Stimulated activated CD4-positive, alpha-beta T cell treated with anti-CD3 and anti-CD28 coated beads, TNF-alpha, amount 100 ng/mL, for 24 hours (primary cell): ENCODE measurements around the gene GSG1L2.

Source experiments
- DNase-seq, 3 experiments: peaks; one replicate each; pipeline ENCODE4 v3.0.0-alpha.2; 2020; ENCODE audit warnings: low read depth in 3 of 3

The GSG1L2 gene

DNA sequence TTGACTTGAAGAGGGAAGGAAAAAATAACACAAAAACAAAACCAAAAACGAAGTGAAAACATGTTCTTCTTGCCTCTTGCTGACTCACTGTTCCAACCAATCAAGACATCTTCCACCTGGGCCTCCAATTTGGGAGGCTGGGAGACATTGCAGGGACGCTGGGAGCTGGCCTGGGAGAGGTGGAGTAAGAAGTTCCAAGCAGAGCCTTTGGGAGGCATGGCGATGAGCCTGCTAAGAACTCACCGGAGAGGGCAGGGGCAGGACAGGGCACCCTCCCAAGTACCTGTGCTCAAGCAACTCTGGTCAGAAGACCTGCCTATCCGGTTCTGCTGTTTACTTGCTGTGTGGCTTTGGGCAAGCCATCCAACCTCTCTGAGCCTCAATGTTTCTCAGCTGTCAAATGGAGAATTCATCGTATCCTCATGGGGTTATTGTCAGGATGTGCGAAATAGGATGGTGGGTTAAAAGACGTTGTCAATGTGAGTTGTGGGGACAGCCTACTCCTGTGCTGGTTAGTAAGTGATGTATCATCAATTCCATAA lies 3.0 kb upstream of the GSG1L2 start:
- DNase-seq: no peak

DNA sequence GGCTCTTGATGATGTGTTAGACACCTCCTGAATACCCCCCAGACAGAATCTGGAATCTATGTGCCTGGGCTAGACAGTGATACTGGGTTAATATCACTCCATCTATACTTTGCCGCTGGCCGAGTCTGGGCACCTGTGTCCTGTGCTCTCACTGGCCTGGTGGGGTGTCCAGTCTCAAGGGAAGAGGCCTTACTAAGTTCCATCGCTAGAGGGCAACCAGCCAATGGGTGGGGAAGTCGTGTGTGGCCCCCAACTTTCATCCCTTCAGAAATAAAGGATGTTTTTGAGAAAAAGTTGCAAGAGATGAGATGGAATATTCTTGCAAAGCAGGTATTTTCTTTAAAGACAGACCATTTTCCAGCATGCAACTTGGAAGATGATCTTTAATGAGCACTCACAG lies 2.2 kb upstream of the GSG1L2 start:
- no peak for DNase-seq

DNA sequence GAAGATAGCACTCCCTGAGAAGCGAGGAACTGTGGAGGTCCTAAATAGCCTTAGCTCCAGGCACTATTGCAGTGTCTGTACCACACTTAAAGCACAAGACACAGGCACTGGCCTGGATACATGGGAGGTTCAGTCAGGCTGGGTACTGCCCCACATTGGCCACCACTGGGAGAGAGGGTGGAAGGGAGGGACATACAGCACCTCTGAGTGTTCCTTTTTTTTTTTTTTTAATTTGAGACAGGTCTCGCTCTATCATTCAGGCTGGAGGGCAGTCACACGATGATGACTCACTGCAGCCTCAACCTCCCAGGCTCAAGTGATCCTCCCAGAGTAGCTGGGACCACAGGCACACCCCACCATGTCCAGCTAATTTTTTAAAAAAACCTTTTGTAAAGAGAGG lies 1.4 kb downstream of the GSG1L2 start:
- no peak for DNase-seq

DNA sequence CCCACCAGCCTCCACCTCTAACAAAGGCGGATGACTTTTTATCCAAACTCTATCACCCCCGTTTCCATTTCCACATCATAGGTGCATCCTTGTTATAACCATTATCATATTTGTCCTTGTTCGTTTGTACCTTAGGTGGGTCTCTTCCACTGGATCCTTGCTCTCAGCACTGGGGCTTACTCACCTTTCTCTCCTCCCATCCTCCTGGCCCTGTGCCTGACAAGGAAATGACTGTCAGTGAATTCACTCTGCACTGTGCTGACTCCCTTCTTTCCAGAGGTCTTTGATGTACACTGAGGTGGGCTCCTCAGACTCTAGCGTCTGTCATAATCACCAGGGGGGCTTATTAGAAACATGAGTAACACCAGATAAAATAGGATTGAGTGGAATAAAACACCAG lies 3.1 kb downstream of the GSG1L2 start:
- DNase-seq: no peak

DNA sequence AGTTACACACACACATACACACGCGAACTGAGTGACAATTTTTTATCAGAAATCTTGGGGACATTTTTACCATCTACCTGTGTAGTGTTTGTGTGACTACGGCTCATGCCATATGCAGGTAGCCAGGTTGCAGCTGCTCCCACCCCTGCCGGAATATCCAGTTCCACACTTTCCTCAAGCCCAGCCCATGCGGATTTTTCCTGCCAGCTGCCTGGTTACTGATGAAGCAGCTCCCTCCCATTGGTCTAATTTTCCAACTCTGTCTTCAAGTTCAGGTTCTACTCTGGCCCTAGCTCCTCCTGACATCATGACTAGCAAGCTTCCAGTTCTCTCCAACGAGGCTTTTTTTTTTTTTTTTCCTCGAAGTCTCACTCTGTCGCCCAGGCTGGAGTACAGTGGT lies 4.8 kb downstream of the GSG1L2 start:
- DNase-seq: no peak

DNA sequence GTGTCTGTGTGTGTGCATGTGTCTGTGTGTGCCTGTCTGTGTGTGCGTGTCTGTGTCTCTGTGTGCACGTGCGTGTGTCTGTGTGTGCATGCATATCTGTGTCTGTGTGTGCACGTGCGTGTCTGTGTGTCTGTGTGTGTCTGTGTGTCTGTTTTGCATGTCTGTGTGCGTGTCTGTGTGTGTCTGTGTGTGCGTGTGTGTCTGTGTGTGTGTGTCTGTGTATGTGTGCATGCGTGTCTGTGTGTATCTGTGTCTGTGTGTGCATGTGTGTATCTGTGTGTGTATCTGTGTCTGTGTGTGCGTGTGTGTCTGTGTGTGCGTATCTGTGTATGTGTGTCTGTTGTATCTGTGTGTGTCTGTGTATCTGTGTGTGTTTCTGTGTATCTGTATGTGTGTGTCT lies 5.4 kb downstream of the GSG1L2 start:
- DNase-seq: no peak

DNA sequence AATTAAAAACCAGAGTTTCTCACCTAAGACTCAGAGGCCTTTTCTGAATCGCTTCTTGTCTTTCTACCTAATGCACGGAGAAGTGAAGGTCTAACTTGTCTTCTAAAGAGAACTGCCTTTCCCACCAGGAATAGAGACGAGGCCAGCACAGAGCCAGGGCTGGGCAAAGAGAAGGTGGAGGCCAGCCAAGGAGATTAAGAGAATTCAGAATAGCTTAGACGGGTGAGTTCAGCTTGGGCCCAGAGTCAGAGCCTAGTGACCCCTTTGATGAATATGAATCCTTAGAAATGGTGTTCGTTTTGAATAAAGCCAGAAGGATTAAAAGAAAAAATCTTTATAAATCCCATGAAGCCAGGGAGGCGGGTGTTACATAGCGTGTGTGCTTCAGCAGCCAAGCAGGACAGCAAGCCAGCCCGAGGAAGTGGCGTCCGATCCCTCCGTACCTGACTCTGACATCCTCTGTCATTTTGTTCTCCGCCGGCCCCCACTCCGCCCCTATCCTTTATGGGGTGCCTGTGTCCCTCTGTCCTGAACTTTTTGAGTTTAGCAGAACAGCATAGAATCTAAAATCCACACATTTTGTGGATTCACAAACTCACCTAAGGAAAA lies 7.4 kb downstream of the GSG1L2 start:
- no peak for DNase-seq

DNA sequence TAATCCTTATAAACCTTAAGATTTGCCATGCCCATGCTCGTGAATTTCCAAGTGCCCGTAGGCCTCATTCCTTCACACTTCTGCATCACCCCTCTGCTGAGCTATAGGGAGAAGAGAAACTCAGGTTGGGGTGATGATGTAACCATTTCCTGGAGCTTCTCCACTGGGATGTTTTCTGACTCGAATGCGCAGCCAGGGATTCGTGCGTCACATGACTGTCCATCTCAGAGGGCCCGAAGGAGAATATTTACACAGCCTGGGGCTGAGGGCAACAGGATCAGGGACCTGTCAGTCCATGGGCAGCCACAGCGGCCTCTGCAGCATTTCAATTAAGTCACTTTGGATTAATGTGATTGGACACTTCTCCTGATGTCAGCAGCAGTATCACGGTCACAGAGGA lies 8.7 kb downstream of the GSG1L2 start:
- no peak for DNase-seq

DNA sequence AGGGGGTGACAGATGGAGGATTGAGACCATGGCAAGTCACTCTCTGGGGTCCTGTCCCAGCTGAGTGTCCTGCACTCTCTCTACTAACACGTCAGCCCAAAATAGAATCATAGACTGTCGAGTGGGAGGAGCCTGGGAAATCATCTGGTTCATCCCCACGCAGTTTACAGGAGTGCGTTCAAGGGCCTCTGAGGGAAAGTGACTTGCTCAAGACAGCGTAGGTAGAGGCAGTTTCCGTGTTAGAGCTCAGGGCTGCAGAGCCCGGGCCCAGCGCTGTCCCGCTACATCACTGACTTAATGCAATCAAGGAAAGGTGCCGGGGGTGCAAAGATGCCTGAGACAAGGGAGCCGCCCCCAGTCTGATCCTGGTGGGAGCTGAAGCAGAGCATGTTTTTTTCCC lies 10.3 kb downstream of the GSG1L2 start:
- DNase-seq: no peak

DNA sequence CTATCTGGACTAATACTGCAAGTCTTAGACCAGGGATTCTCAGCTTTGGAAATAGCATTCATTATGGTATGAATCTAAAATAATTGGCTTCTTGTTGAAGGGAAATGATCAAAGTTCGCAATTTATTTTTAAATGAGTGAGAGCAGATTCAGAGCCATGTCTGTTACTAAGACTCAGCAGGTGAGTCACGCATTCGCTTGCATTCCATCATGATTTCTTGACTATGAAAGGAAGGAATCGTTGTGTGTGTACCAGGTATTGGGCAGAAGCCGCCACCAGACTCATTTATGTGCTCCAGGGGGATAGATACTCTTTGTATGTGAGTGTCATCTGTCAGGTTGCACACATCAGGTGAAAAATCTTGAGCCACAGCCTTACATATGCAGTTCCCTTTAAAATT lies 10.8 kb downstream of the GSG1L2 start:
- no peak for DNase-seq

DNA sequence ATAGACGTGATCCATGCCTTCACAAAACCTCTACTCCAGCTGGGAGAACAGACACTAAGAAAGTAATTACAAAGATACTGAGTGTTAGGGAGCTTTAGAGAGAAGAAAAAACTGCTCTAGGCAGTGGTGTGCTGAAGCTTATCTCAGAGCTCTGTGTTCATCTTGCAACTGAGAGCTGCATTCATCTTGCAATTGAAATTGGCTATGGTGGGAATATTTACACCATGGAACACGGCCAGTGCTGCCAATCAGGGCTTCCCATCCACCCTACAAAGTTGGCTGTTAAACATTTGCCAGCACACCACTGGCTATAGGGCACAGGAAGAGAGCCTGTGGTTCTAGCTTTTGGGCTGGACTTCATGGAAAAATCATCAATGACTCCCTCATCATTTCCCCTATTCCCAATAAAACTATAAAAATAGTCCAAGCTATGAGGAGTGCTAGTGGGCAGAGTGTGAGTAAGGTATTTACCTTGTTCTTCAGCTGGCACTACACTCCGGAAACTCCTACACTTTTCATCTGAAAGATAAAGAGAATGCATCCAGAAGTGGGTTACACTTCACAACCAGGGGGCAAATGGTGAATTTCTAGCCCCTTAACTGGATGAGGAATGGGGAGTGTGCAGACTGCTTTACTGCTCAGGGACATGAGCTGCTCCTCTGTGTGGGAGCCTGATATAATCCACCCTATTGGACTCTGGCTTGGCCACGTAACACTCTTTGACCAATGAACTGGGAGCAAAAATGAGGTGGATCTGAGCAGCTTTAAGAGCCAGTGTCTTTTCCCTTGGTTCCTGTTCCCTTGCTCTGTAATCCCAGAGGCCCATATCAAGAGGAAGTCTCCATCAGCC lies 11.6 kb downstream of the GSG1L2 start:
- no peak for DNase-seq

DNA sequence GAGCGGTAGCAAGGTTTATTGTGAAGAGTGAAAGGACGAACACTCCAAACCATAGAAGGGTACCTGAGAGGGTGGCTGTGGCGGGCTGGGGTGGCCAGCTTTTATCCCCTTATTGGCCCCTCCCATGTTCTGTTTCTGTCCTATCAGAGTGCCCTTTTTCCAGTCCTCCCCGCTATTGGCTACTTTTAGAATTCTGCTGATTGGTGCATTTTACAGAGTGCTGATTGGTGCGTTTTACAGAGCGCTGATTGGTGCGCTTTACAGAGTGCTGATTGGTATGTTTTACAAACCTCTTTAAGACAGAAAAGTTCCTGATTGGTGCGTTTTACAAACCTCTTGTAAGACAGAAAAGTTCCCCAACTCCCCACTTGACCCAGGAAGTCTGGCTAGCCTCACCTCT lies 12.5 kb downstream of the GSG1L2 start:
- DNase-seq: no peak

DNA sequence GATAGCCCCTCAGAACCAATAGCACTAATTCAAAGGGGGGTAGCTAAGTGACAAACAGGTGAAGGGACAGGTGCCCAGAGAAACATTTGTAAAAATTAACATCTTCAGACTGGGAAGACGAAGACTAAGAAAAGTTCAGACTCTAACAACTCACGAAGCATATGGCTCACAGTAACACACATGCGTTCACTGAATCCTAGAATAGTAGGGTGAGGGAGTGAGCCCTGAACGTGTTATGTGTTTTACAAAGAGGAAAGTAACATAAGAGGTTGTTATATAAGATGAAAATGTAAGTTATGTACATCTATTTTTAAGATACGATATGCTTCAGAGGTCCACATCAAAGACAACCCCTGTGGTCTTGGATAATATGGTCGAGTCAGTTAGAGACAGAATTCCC lies 15.2 kb downstream of the GSG1L2 start:
- DNase-seq: no peak

DNA sequence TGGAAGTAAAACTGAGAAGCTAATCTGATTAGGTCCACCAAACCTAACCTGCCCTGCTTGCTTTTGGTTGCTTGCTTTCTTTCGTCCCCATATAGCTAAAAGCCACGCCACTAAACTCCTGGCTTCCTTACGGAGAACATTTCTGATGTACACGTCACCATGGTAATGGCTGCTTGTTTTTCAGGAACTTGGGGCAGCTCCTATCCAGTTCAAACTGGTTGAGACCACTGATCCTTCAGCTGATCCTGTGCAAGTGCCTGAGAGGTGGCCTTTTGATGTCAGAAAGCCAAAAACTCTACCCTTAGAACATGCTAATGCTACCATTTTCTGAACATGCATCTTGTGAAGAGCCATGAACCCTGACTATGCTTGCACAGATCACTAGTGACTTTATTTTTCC lies 16.1 kb downstream of the GSG1L2 start:
- DNase-seq: no peak

DNA sequence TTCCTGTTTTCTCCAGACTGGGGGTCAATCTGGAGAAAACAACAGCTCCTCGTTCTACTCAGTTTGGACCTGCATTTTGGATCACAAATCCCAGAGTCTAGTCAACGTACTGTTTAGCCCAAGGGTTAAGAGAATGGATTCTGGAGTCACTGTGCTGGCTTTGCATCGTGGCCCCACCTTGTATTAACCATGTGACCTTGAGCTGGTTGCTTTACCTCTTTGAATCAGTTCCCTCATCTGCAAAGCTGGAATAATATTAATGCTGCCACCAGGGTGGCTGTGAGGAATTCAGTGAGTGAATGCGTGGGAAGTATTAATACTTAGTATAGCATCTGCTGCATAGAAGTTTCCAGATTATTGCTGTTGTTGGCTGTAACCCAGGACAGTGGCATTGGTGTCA lies 19.2 kb downstream of the GSG1L2 start:
- no peak for DNase-seq

DNA sequence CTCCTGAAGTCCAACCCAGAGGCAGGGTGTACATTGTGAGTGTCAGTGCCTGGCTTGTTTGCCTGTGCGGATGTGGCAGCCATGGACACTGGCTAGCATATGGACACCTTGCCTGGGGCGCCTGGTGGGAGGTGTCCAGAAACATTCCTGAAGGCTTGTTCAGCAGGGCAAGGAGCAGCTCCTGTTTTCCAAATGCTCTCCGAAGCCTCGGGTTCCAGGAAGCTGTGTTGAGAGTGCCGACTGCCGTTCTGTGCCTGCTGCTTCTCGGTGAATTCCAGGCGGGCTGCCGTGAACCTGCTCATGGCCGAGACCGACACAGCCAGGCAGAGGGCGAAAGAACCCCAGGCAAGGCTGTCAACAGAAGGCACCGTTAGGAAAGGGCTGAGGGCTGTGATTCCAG lies 19.6 kb downstream of the GSG1L2 start:
- DNase-seq: no peak

DNA sequence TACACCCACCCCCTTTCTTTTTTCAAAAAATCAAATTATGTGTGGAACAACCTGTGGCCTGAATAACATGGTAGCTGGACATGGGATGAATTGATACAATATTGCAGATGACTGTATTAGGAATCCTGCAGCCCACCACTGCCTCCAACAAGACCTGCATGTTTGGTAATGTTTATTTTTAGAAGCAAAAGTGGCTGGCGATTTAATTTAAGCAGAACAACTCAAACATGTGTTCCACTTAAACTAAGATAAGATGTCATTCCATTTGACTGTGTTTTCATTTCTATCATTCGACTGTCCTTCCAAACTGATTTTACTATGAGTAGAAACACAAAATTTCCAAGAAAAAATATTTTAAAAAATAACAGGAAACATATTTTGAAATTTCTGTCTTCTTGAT lies 20.4 kb downstream of the GSG1L2 start:
- DNase-seq: no peak

DNA sequence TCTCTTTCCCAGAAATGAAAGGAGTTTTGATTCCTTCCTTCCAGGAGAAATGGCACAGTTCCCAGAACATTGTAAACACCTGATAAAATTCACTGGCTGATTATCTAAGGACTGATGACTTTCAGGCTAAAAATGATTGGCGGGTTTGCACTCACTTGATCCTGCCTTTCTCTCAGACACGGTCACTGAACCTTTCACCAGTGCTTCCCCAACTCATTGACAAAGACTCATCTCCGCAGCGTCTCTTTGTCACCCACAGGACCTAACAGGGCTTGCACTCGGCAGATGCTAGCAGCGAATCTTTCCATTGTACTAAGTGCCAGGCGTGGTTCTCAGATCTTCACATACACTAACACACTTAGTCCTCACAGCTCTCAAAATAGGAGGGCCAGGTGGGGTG lies 23.2 kb downstream of the GSG1L2 start:
- no peak for DNase-seq

DNA sequence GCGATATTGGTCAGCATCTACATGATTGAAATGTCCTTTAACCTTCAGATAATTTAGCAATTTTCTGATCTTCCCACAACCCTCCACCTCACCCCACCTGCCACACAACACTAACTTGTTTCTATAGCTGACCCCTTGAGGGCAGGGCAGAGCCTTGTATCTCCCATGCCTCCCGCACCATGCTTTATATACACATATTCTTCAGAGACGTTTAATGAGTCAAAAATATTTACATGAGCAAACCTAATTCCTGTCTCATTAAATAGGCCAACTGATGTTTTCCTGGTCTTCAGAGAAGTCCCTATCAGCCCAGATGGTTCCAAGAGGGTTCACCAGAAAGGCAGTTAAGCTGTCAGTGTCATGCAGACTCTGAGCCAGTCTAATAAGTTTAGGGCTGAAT lies 23.9 kb downstream of the GSG1L2 start:
- DNase-seq: no peak

DNA sequence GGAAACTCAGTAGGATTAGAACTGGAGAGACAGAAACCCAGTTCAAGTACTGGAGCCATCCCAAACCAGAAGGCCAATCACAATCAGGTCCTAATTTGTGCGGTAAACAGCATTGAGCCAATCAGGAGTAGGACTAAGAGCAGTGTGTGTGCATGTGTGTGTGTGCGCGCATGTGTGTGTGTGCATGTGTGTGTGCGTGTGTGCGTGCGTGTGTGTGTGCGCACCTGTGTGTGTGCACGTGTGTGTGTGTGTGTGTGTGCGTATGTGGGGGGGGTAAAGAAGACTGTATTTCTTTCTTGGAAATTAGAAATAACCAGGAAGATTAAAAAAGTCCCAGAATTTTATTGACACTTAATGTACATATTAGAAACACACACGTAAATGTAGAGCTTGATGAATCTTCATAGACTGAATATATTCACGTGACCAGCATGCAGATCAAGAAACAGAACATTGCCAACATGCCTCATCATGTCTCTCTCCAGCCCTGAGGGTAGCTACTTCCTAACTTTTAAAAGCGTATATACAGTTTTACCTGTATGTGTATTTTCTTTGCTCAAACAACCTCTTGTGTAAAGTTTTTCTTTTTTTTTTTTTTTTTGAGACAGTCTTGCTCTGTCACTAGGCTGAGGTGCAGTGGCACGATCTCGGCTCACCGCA lies 29.6 kb downstream of the GSG1L2 start:
- DNase-seq: no peak

DNA sequence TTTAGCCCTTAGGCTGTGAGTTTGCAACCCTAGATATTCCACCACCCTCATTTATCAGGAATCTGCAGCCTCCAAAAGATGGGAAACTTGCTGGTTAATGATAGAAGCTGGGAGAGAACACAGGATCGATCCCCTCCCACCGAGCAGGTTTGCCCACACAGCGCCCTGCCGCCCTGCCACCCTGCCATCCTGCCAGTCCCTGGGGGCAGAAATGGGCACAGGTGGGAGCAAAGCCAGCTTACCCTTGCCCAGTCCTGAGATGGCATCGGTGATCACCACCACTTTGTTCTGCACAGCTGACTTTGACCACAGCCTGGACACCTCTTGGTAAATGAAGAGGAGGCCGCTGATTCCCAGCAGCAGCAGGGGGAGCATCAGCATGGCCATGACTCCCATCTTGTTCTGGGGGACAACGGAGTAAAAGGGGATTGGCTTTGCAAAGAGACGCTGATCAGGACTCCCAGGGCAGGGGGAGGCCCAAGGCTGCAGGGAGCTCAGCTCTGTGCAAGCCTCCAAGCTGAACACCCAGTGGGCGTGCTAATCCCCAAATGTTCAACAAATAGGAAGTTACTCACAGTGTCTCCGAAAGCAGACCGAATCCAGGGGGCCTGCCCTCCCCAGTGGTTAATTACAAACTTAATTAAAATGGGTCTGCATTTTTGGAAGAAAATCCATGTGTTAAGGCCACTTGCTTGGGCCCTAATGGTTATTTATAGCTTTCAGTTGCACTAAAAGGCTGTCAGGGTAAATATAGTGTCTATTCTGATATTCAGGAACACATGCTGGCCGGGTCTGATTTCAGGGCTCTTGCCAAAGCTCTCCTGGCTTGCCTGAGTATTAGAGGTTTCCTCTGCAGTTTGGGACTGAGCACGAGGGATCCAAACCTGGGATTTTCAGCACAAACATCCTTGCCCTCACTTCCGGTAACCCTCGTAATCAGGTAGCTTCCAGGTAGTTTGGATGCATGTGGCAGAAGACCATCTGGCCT lies 30.7 kb downstream of the GSG1L2 start, which contains the start of gene DHRS7C:
DHRS7C (minus strand) TSS at position 704 of the 988 bp plus-strand sequence; CDS start at position 396, 308 bp downstream.
- no peak for DNase-seq

DNA sequence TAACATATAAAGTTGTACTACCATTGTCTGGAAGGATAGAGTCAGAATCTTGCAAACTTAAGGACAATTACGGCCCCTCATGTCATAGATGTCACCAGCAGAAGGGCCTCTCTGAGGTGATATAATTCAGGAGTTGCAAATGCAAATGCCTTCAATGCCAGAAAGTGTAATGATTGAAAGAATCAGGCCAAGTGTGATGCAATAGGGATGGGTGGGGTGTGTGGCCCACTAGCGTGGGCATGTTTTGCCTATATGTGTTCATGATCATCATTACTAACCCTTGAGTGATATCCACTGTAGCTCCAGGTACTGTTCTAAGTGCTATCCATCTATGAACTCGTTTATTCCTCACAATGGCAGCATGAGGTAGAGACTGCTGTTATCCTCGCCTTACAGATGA lies 31.6 kb downstream of the GSG1L2 start:
- DNase-seq: no peak
